ENCODE results near the gene LTBP1.

DNA sequence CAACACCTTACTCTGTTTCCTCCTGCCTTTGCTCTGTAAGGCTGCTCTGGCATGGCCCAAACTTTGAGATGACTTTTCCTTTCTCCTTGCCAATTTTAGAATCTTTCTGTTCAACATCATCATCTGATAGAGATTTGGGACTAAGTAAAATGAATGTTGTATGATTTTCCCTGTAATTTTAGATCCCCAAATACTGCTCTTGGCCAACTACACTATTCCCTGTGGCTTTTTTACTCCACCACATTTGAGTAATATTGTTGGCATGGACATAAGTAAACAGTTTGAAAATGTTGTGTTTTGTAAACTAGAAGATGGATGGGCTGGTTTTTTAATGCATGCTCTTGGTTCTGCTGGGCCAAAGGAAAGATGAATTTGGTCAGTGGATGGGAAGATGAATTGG lies 12.1 kb downstream of the LTBP1 start:
- TF ChIP-seq, protein P1, sequence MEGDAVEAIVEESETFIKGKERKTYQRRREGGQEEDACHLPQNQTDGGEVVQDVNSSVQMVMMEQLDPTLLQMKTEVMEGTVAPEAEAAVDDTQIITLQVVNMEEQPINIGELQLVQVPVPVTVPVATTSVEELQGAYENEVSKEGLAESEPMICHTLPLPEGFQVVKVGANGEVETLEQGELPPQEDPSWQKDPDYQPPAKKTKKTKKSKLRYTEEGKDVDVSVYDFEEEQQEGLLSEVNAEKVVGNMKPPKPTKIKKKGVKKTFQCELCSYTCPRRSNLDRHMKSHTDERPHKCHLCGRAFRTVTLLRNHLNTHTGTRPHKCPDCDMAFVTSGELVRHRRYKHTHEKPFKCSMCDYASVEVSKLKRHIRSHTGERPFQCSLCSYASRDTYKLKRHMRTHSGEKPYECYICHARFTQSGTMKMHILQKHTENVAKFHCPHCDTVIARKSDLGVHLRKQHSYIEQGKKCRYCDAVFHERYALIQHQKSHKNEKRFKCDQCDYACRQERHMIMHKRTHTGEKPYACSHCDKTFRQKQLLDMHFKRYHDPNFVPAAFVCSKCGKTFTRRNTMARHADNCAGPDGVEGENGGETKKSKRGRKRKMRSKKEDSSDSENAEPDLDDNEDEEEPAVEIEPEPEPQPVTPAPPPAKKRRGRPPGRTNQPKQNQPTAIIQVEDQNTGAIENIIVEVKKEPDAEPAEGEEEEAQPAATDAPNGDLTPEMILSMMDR (IDR thresholded peaks at IDR 0.05; ENCODE audit: low read depth, low read length, poor library complexity, severe bottlenecking): no peak
- no peak for TF ChIP-seq EZH2phosphoT487 (IDR thresholded peaks at IDR 0.05; ENCODE audit: borderline replicate concordance, low read length)

Data from DOHH2 (cell line).